Prostate gland (tissue), 2 donors: Measurements from ENCODE around the gene IQCM.
"Not testable (repeated sequence)": the region's sequence is repeated elsewhere in the genome, so short reads cannot be mapped to it uniquely, and the experiment has no call there.

Experiments
- CTCF ChIP-seq, 4 experiments: fragments of 200-600 bp in 2 of 4; fragments of 450-650 bp in 2 of 4; sonication (generic) in 2 of 4; IDR thresholded peaks; 1 replicate in 3 of 4; 2 replicates in 1 of 4; pipeline ENCODE4 v1.5.1; 2016 to 2019; ENCODE audit warnings: antibody characterized with exemption in 4 of 4, mild to moderate bottlenecking in 2 of 4, moderate library complexity in 2 of 4
- POLR2A ChIP-seq: fragments of 450-650 bp; IDR thresholded peaks from one replicate; pipeline ENCODE4 v1.6.1; 2016; ENCODE audit warnings: antibody characterized with exemption, mild to moderate bottlenecking

DNA sequence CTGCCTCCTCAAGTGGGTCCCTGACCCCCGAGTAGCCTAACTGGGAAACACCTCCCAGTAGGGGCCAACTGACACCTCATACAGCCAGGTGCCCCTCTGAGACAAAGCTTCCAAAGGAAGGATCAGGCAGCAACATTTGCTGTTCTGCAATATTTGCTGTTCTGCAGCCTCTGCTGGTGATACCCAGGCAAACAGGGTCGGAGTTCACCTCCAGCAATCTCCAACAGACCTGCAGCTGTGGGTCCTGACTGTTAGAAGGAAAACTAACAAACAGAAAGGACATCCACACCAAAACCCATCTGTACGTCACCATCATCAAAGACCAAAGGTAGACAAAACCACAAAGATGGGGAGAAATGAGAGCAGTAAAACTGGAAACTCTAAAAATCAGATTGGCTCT is 347.0 kb downstream of the IQCM start:
- not testable (repeated sequence) for TF ChIP-seq CTCF (IDR thresholded peaks at IDR 0.05); POLR2A
